Sigmoid colon (tissue), 4 donors: Measurements from ENCODE around the gene CS.

Experiments
- EP300 ChIP-seq, 4 donors: sonication (generic); formaldehyde crosslinking; IDR thresholded peaks; one replicate each; pipeline ENCODE4 v1.6.1; 2017; ENCODE audit warnings: antibody characterized with exemption in 4 of 4
- POLR2A ChIP-seq, 2 donors: fragments of 450-650 bp; IDR thresholded peaks; one replicate each; pipeline ENCODE4 v1.6.1; 2016; ENCODE audit warnings: antibody characterized with exemption in 2 of 2, mild to moderate bottlenecking in 2 of 2, moderate library complexity in 2 of 2

DNA sequence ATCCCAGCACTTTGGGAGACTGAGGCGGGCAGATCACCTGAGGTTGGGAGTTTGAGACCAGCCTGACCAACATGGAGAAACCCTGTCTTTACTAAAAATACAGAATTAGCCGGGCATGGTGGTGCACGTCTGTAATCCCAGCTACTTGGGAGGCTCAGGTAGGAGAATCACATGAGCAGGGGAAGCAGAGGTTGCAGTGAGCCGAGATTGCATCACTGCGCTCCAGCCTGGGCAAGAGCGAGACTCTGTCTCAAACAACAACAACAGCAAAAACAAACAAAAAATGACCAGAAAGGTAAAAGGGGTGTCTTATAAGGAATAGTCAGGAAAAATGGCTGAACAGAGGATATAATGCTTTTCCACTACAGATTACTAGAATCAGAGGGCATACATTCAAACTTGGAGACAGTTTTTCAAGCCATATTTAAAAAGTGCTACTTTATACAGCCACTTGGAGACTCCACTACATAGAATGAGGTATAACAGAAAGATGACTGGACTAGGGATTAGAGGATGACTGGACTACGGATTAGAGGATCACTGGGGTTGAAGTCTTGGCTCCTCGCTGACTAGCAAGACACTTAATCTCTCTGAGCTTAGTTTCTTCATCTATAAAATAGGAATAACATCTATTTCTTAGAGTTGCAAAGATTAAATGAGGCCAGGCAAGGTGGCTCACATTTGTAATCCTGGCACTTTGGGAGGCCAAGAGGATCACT lies 4.9 kb upstream of the CS start:
- TF ChIP-seq POLR2A (IDR thresholded peaks at IDR 0.05) (no peak), EP300 (IDR thresholded peaks at IDR 0.05) (no peak)
